ENCODE data around the gene UBTD2.

GRCh38 chr5:172183881-172184280 lies 99.7 kb downstream of the UBTD2 start:
- peak; percentile 18; the same call in 1 of the 2 replicates for TF ChIP-seq CBFA2T3 (IDR thresholded peaks at IDR 0.05)
- TF ChIP-seq HDAC2 (IDR thresholded peaks at IDR 0.05): no peak
- no peak for TF ChIP-seq GABPB1 (CRISPR knock-in tag; IDR thresholded peaks at IDR 0.05)
- no peak for TF ChIP-seq COPS2 (conservative IDR thresholded peaks at IDR 0.05)
- TF ChIP-seq MXI1 (IDR thresholded peaks at IDR 0.05; ENCODE audit: low read depth, low read length): no peak
- TF ChIP-seq RCOR1 (IDR thresholded peaks at IDR 0.05; ENCODE audit: borderline replicate concordance in 1 of 2, low read depth in 2 of 2, low read length in 2 of 2): no peak; a peak in 1 of 4 replicates
- TF ChIP-seq ZNF830 (CRISPR knock-in tag; IDR thresholded peaks at IDR 0.05): no peak
- TF ChIP-seq CTCF (IDR thresholded peaks at IDR 0.05 in 2 of 3, conservative IDR thresholded peaks at IDR 0.05 in 1 of 3; ENCODE audit: insufficient read depth in 2 of 3, low read depth in 1 of 3, low read length in 3 of 3): no peak
- TF ChIP-seq ZNF695 (CRISPR knock-in tag; IDR thresholded peaks at IDR 0.05): no peak
- no peak for TF ChIP-seq RFX5 (IDR thresholded peaks at IDR 0.05; ENCODE audit: low read depth, low read length)
